Activated naive CD4-positive, alpha-beta T cell treated with anti-CD3 and anti-CD28 coated beads, Interleukin-2, amount 50 U/mL, for 24 hours (primary cell): ENCODE results near the gene SBF2.

ENCODE experiments used
- H3K27ac Mint-ChIP-seq: one replicate; pipeline ENCODE4 v1.8.0; 2021; ENCODE audit warnings: mild to moderate bottlenecking, mixed read lengths
- H3K27me3 Mint-ChIP-seq: one replicate; pipeline ENCODE4 v1.8.0; 2021; ENCODE audit warnings: mixed read lengths
- H3K36me3 Mint-ChIP-seq: one replicate; pipeline ENCODE4 v1.8.0; 2021; ENCODE audit warnings: mixed read lengths
- H3K4me1 Mint-ChIP-seq: one replicate; pipeline ENCODE4 v1.8.0; 2021; ENCODE audit warnings: mixed read lengths
- H3K4me3 Mint-ChIP-seq: one replicate; pipeline ENCODE4 v1.8.0; 2021; ENCODE audit warnings: mild to moderate bottlenecking, mixed read lengths
- H3K9me3 Mint-ChIP-seq: one replicate; pipeline ENCODE4 v1.8.0; 2021; ENCODE audit warnings: mixed read lengths

The SBF2 gene

GRCh38 chr11:9982796-9983579 lies 311.0 kb downstream of the SBF2 start:
- H3K36me3 Mint-ChIP-seq = peaks cover 21% of the 10 kb centered on the region
- H3K27me3 Mint-ChIP-seq = no peaks in the 10 kb centered on the region
- no peak overlapping the region for H3K4me3 Mint-ChIP-seq
- H3K4me1 Mint-ChIP-seq = peaks cover 7% of the 10 kb centered on the region
- no peak overlapping the region for H3K27ac Mint-ChIP-seq
- H3K9me3 Mint-ChIP-seq = no peaks in the 10 kb centered on the region

DNA sequence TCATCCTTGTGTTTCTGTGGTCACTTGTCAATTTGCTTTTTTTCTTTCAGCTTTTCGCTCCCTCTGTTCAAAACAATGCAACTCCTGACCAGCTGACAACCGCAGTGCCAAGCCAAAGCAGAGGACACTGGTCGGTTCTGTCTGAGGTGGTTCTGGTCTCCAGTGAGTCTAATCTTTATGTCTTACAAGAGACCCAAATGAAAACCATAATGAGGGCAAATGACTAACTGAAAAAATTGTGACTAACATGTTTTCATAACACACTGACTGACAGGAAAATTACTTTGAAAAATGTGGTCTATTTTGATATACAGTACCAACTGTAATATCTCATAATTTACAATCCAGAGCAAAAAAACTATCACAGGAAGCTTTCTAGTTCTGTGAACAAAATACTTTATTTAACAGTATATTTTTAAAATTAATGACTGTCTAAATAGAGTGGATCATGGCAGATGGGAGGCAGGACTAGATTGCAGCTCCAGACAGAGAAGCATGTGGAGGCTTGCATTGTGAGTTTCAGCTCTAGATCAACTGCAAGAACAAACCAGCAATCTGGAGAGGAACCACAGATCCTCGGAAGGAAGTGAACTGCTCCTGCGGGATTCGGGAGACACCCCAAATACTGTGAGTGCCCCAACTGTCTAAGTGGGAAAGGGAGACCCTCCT lies 311.8 kb downstream of the SBF2 start:
- Mint-ChIP-seq H3K36me3 (peaks cover 15% of the 10 kb centered on the region), H3K27ac (no peak overlapping the region), H3K9me3 (no peaks in the 10 kb centered on the region), H3K4me1 (peaks cover 7% of the 10 kb centered on the region), H3K27me3 (no peaks in the 10 kb centered on the region), H3K4me3 (no peak overlapping the region)

DNA sequence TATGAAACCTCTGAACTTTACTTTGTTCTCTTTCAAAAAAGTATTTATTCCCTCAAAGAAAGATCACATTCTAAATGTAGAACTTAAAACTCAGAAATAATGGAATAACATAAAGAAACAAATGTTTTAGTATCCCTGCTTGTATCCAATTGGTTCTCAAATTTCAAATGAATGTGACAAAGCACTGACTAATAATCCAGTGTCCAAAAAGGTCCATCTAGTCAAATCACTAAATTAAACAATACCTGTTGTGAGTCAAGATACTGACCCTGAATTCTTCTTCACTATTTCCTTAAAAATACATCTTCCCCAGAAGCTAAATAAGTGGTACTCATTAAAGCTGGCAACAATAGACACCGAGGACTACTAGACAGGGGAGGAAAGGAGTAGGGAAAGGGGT lies 313.1 kb downstream of the SBF2 start:
- H3K9me3 Mint-ChIP-seq = no peaks in the 10 kb centered on the region
- no peak overlapping the region for H3K27ac Mint-ChIP-seq
- no peaks in the 10 kb centered on the region for H3K27me3 Mint-ChIP-seq
- H3K36me3 Mint-ChIP-seq = peaks cover 11% of the 10 kb centered on the region
- H3K4me1 Mint-ChIP-seq = no peaks in the 10 kb centered on the region
- H3K4me3 Mint-ChIP-seq = no peak overlapping the region

- H3K36me3 Mint-ChIP-seq = peaks cover 3% of the 10 kb centered on the region
- H3K4me3 Mint-ChIP-seq = no peak overlapping the region
- no peaks in the 10 kb centered on the region for H3K4me1 Mint-ChIP-seq
- no peaks in the 10 kb centered on the region for H3K27me3 Mint-ChIP-seq
- H3K27ac Mint-ChIP-seq = no peak overlapping the region
- no peaks in the 10 kb centered on the region for H3K9me3 Mint-ChIP-seq
These were observed 316.5 kb downstream of the SBF2 start for GRCh38 chr11:9977554-9977953.

DNA sequence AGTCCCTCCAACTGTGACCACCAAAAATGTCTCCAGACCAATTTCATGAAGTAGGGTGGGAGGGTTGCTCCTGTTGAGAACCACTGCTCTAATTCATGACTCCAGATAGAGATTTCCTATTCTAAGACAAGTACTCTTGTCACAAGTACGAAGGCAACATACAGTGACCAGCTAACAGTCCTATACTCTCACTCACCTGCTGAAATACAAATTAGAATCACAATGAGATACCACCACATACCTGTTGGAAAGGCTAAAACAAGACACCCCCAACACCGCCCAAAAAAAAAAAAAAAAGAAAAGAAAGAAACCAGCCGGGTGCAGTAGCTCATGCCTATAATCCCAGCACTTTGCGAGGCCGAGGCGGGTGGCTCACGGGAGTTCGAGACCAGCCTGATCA lies 319.6 kb downstream of the SBF2 start:
- Mint-ChIP-seq H3K27ac (no peak overlapping the region), H3K4me3 (no peak overlapping the region), H3K9me3 (no peaks in the 10 kb centered on the region), H3K4me1 (no peaks in the 10 kb centered on the region), H3K36me3 (no peaks in the 10 kb centered on the region), H3K27me3 (no peaks in the 10 kb centered on the region)

GRCh38 chr11:9973921-9974320 lies 320.1 kb downstream of the SBF2 start:
- Mint-ChIP-seq H3K36me3 (no peaks in the 10 kb centered on the region), H3K4me1 (no peaks in the 10 kb centered on the region), H3K27me3 (no peaks in the 10 kb centered on the region), H3K4me3 (no peak overlapping the region), H3K9me3 (no peaks in the 10 kb centered on the region), H3K27ac (no peak overlapping the region)

GRCh38 chr11:9972989-9973388 lies 321.0 kb downstream of the SBF2 start:
- no peaks in the 10 kb centered on the region for H3K36me3 Mint-ChIP-seq
- no peaks in the 10 kb centered on the region for H3K27me3 Mint-ChIP-seq
- H3K4me3 Mint-ChIP-seq = no peak overlapping the region
- H3K27ac Mint-ChIP-seq = no peak overlapping the region
- no peaks in the 10 kb centered on the region for H3K9me3 Mint-ChIP-seq
- H3K4me1 Mint-ChIP-seq = no peaks in the 10 kb centered on the region

DNA sequence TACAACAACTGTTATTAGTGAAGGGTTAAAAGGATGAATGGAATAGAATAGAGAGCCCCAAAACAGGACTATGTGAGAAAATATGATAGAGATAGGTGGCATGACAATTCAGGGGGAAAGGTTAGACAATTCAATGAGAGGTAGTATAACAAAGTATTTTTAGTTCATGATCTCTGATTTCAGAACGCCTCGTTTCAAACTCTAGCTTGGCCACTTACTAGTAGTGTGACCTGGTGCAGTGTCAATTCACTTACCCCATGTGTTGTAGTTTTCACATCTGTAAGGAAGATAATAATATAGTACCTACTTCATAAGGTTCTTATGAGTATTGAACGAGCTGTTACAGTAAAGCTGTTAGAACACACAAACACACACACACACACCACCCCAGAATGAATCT lies 322.1 kb downstream of the SBF2 start:
- no peaks in the 10 kb centered on the region for H3K36me3 Mint-ChIP-seq
- no peaks in the 10 kb centered on the region for H3K9me3 Mint-ChIP-seq

DNA sequence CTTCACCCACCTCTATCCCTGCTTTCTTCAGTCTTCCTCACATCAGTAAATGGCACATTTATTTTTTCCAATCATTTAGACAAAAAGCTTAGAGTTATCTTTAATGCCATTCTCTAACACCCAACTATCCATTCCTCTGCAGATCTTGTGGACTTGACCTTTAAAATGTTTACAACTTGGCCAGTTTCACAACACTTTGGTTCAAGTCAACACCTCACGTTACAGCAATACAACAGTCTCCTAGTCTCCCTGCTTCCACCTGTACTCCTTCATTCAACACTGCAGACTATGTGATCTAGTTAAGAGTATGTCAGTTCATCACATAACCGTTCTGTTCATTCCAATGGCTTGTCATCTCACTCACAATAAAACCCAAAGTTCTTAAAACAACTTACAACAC lies 325.0 kb downstream of the SBF2 start:
- Mint-ChIP-seq H3K36me3 (peaks cover 2% of the 10 kb centered on the region), H3K27me3 (no peaks in the 10 kb centered on the region), H3K9me3 (no peaks in the 10 kb centered on the region), H3K27ac (no peak overlapping the region), H3K4me1 (no peaks in the 10 kb centered on the region), H3K4me3 (no peak overlapping the region)

More for the DNA sequence above, 322.1 kb downstream of the SBF2 start:
- no peak overlapping the region for H3K4me3 Mint-ChIP-seq
- no peaks in the 10 kb centered on the region for H3K4me1 Mint-ChIP-seq
- no peaks in the 10 kb centered on the region for H3K27me3 Mint-ChIP-seq
- no peak overlapping the region for H3K27ac Mint-ChIP-seq

DNA sequence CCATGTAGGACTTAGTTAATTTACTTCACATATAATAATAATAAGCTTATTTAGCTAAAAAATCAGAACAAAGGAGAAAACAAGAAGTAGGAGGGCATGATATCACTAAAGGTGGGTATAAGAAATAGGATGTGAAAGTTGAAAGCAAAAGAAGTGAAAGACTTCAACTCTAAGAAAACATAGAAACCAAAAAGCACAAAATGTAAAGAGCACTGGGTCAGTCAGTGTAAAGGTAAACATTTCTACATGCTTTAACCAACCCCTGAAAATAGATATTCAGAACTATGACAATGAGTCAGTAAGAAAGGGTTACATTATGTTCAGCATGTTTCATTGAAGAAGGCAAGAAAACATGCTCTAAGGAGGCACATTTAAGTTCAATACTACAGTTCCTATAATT lies 331.3 kb downstream of the SBF2 start:
- Mint-ChIP-seq H3K36me3 (peaks cover 17% of the 10 kb centered on the region), H3K4me3 (no peak overlapping the region), H3K4me1 (no peaks in the 10 kb centered on the region), H3K9me3 (no peaks in the 10 kb centered on the region), H3K27ac (no peak overlapping the region), H3K27me3 (no peaks in the 10 kb centered on the region)

DNA sequence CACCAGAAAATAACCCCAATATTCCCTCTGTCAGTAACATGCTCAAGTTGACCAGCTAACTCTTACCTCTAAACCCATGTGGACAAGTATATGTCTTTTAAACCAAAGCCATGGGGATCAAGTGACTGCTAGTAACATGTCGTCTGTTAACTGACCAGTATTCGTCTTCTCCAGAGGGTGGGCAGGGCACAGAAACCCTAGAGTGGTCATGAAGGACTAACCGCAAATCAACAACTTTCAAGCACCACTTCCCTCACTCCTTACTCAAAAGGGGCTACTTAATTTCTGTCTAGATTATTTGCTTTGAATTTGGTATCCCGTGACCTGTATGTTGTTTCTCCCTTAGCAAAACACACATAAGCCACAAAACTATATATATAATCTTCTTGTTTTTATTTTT lies 336.9 kb downstream of the SBF2 start:
- Mint-ChIP-seq H3K27me3 (no peaks in the 10 kb centered on the region), H3K27ac (no peak overlapping the region), H3K36me3 (peaks cover 14% of the 10 kb centered on the region), H3K4me3 (no peak overlapping the region), H3K9me3 (no peaks in the 10 kb centered on the region), H3K4me1 (no peaks in the 10 kb centered on the region)

GRCh38 chr11:9956483-9956882 lies 337.5 kb downstream of the SBF2 start:
- Mint-ChIP-seq H3K4me3 (no peak overlapping the region), H3K27ac (no peak overlapping the region), H3K27me3 (no peaks in the 10 kb centered on the region), H3K36me3 (peaks cover 11% of the 10 kb centered on the region), H3K4me1 (no peaks in the 10 kb centered on the region), H3K9me3 (no peaks in the 10 kb centered on the region)

DNA sequence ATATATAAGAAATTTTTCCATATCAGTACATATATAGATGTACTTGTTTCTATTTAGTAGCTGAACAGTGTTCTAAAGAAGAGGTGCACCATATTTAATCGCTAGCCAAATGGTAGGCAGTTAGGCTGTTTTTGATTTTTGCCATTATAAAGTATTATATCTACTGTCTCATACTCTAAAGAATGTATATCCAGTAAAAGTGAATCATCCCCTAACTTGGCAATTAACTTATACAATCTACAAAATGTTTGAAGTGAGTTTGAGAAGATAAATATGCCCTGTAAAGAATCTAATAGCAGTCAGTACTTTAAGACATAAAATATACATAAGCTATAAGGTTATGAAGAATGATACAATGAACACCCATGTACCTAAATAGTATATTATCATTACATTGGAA lies 338.6 kb downstream of the SBF2 start:
- H3K27ac Mint-ChIP-seq = no peak overlapping the region
- H3K4me1 Mint-ChIP-seq = no peaks in the 10 kb centered on the region
- H3K4me3 Mint-ChIP-seq = no peak overlapping the region
- H3K9me3 Mint-ChIP-seq = no peaks in the 10 kb centered on the region
- H3K36me3 Mint-ChIP-seq = peaks cover 11% of the 10 kb centered on the region
- no peaks in the 10 kb centered on the region for H3K27me3 Mint-ChIP-seq

DNA sequence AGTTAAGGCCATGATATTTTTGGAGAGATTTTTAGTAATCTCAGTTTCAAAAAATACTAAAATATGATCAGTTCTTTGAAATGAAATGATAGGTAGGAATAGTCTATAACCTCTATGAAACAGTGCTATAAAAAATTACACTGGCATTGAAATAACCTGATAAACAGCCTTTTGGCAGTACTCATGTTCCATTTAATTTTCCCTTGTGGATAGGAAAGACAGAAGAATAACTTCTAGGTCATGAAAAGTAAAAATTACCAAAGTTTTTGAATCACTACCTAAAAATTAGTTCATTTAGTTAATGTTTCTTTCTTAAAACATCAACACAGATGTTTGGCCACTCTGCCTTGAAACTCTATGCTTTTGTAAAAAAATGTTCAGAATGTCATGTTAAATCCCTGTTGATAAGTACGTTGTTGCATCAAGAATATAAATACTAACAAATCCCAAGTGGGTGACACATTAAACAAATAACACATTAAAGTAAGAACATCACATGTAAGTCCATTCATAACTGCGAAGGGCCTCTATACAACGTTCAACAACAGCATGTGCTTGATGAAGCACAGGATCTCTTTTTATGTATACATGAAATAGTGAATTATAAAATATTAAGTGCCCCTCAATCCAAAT lies 339.9 kb downstream of the SBF2 start:
- Mint-ChIP-seq H3K36me3 (peaks cover 4% of the 10 kb centered on the region), H3K4me1 (no peaks in the 10 kb centered on the region), H3K4me3 (no peak overlapping the region), H3K9me3 (no peaks in the 10 kb centered on the region), H3K27me3 (no peaks in the 10 kb centered on the region), H3K27ac (no peak overlapping the region)

GRCh38 chr11:9952511-9953196 lies 341.4 kb downstream of the SBF2 start:
- no peaks in the 10 kb centered on the region for H3K27me3 Mint-ChIP-seq
- H3K4me3 Mint-ChIP-seq = no peak overlapping the region
- no peak overlapping the region for H3K27ac Mint-ChIP-seq
- no peaks in the 10 kb centered on the region for H3K9me3 Mint-ChIP-seq
- H3K36me3 Mint-ChIP-seq = peaks cover 2% of the 10 kb centered on the region
- no peaks in the 10 kb centered on the region for H3K4me1 Mint-ChIP-seq

- peaks cover 4% of the 10 kb centered on the region for H3K36me3 Mint-ChIP-seq
- no peaks in the 10 kb centered on the region for H3K4me1 Mint-ChIP-seq
- H3K9me3 Mint-ChIP-seq = no peaks in the 10 kb centered on the region
- H3K4me3 Mint-ChIP-seq = no peak overlapping the region
- H3K27me3 Mint-ChIP-seq = no peaks in the 10 kb centered on the region
- no peak overlapping the region for H3K27ac Mint-ChIP-seq
These were observed 342.2 kb downstream of the SBF2 start for GRCh38 chr11:9951807-9952206.
